T1000 (cell line): ENCODE data around the gene SCARF2.
"Not testable (repeated sequence)": the region's sequence is repeated elsewhere in the genome, so short reads cannot be mapped to it uniquely, and the experiment has no call there.

Source experiments
- DNase-seq: peaks from one replicate; lab custom pipeline; 2025; ENCODE audit warnings: mixed read lengths; lab: John Stamatoyannopoulos, UW

Gene SCARF2

DNA sequence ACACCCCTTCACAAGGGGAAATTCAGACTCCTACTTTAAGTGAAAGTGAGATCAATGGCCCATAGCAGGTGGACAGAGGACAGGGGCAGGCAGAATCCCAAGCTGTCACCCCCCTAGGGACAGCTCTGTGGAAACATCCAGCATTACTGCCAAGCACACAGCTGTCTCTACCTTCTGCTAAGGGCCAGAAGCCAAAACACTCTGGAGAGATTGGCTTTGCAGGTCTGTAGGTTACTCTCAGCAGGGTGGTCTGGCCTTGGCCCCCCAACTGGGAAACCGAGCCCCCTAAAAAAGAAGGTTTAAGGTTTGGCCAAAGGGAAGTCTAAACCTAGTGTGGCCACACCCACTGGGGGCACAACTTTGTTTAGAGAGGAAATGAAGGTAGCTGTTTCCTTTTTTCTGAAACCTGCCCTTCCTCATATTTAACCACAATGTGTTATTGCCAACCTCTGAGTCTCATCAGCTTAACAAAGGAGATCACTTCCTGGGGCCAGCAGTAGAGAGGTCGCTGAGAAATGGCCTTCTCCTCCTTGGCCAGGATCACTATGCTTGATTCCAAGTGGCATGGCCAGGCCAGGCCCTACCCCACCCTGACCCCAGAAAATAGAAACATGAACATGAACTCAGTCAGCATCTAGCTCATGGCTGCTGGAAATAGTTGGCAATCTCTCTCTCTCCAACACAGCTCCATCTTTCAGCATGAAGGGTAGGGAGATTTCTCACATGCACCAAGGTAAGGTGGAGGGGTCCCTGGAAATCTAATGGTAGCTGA lies 25.9 kb upstream of the SCARF2 start:
- no peak for DNase-seq

DNA sequence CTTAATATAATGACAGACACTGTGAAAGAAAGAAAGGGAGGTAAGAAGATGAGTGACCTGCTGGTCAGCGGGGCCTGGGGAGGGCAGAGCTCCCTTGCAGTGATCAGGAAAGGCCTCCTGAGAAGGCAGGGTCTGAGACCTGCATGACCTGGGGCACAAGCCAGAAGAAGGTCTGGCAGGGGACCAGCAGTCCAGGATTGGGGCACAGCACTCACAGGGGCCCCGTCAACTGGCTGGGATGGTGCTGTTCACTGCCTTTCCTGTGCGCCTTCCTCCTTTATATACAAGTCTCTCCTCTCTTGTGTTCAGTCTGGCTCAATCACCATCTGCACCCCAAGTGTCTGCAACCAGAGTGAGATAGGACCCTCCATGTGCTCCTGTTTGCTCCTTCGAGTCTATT lies 22.2 kb upstream of the SCARF2 start:
- DNase-seq = no peak

DNA sequence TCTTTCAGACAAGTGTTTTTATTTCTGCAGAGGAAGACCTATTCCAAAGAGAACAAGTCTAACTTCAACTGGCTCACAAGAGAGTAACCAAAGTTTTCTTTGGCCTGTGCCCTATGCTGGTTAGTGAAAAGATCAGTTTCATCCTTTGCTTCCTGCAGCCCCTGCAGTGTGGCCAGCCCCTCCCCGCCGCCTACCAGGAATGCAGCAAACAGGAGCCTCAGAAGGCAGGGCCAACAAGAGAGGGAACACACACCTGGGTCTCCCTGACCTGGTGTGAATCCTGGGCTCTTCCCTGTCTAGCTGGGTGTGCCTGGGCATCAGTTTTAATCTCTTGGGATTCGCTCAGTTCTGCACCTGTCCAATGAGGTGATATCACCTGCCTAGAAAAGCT lies 21.5 kb upstream of the SCARF2 start:
- DNase-seq = no peak

DNA sequence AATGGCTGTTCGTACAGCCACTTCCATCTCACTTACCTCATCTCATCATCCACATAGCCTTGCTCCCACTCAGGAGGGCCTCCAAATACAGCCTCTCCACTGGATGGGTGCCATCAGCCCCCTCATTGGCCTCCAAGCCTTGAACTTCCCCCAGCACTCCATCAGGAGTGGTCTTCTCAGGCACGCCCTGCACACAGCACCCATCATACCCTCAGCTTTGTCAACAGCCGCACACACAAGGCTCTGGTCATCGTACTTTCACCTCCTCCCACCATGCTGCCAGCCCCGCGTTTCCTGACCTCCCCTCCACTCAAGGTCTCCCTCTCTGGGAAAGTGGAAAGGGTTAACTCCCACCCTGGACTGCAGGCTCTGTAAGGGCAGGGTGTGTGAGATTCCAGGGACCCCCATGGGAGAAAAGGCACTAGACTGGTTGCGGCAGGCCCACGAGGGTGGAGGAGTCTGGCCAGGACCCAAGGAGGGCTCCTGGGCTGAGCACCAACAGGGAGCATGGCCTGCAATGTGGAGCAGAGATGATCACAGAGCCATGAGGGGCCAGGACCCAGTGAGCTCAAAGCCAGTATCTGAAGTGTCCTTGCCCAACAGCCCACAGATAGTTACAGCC lies 21.0 kb upstream of the SCARF2 start:
- DNase-seq = no peak

DNA sequence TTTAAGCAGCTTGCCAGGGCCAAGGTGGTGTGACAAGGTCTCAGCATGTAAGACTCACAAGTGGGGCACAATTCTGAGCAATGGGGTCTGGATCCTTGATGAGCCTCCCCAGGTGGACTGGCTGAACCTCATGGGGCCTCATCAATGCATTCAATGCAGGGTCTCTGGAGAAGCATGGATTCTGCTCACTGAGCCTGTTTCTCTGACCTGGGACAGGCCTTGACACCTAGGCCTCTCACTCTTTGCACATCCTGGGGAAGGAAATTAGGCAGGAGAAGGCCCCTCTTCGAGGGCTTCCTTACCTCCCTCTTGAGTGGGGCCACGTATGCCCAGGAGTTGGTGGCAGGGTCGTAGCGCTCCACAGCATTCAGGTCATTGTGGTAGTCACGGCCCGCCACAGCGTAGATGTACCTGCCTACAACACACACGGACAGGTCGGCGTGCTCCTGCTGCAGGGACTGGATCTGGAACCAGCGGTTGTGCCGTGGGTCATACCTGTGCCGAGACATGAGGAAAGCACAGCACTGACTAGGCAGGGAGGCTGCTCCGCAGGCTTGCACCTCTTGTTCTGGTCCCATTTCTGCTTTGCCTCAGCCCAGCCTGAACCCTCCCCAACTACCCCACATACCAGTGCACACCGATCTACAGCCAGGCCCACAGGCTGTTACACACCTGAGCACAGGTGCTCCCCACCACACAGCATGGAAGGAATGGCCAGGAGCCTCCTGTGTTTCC lies 20.0 kb upstream of the SCARF2 start:
- DNase-seq = no peak

DNA sequence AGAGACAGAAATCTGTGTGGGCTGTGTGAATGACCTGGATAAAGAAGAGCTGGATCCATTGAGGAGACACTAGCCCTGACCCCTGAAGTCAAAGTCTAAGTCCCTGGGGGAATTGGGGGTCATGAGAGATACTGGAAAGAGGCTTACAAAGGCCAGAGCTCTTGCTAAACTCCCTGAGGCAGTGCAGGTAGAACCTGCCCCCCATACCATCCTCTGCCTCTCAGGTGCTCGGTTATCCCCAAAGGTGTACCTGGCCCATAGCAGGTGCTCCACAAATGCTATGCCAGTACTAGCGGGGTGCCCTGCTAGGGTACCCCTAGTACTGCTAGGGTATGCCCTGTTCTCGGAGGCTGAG lies 19.1 kb upstream of the SCARF2 start:
- DNase-seq = no peak

DNA sequence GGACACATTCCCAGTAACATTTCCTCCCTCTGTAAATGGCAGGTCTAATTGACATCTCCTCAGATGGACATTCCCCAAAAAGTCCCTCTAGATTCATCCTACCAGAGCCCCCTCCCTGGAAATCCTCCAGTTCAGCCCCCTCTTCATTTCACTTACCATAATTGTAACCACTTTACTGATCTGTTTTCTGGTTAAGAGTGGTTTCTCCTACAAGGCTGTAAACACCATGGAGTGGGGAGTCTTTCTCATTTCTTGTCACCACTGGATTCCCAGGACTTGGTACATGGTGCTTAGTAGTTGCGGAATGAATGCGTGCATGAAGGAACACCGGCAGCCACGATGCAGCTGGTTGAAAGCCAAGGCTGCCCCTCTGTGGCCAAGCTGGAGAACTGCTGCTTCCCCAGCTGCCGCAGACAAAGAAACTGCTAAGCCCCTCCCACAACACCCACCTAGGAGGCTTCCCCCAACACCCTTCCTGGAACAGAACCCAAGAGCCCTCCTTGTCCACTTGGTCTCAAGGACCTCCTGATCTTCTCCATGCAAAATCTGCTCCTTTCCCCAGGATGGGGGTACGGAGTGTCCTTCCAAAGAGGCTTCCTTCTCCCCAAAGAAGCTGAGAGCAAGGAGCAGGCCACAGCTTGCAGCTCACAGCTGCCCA lies 18.6 kb upstream of the SCARF2 start:
- DNase-seq = no peak

DNA sequence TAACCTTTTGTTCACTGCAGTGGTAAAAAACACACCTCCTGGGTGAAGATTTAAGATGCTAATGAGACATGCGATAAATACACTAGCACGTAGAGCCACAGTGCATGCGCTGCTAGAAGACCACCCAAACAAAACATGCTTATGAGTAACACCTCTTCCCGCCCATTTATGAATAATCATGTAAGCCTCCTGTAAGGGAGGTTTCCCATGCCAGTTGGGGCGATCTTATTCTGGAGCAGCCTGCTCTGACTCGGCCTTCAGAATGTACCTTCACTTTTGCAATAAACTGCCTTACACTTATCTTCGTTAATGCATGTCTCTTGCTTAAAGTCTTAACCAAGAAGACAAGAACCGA lies 18.1 kb upstream of the SCARF2 start:
- DNase-seq = no peak

DNA sequence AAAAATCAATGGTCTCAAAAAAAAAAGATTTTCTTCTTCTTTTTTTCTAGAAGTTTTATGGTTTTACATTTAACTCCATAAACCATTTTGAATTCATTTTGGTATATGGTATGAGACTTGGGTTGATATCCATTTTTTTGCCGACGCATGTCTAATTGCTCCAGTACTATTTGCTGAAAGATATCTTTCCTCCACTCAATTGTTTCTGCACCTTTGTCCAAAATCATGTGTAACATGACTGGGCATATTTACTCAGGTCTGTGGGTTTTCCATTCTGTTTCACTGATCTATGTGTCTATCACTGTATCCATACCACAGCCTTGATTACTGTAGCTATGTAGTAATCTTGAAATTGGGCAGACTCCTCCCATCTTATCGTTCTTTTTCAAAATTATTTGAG lies 15.6 kb upstream of the SCARF2 start:
- DNase-seq = no peak

DNA sequence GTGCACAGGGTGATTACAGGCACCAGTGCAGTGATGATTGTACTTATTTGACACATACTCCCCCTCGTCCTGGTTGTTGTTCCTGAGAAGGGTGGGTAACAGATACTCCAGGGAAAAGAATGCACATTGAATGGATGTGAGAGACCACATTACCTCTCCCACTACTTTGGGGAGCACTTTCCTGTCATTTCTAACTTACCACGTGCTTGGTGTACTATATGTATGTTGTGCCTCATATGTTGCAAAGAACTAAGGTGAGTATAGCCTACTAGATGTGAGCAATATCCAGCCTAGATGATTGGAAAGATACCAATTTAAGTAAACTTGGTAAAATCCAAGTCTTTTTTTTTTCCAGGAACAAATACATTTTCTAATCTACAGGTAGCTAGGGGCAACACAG lies 14.3 kb upstream of the SCARF2 start:
- no peak for DNase-seq

DNA sequence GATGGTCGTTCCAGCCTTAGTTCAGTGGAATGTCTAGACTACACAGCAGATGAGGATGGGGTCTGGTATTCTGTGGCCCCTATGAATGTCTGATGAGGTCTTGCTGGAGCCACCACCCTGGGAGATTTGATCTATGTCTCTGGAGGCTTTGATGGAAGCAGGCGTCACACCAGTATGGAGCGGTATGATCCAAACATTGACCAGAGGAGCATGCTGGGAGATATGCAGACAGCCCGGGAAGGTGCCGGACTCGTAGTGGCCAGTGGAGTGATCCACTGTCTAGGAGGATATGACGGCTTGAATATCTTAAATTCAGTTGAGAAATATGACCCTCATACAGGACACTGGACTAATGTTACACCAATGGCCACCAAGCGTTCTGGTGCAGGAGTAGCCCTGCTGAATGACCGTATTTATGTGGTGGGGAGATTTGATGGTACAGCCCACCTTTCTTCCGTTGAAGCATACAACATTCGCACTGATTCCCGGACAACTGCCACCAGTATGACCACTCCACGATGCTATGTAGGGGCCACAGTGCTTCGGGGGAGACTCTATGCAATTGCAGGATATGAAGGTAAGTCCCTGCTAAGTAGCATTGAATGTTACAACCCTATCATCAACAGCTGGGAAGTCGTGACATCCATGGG lies 13.6 kb upstream of the SCARF2 start:
- DNase-seq = not testable (repeated sequence)

DNA sequence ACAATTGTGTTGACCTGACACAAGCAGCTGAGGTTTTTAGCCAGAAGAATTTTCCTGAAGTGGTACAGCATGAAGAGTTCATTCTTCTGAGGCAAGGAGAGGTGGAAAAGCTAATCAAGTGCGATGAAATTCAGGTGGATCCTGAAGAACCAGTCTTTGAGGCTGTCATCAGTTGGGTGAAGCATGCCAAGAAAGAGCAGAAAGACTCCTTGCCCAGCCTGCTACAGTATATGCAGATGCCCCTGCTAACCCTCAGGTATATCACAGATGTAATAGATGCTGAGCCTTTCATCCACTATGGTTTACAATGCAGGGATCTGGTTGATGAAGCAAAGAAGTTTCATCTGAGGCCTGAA lies 12.9 kb upstream of the SCARF2 start:
- DNase-seq = no peak

DNA sequence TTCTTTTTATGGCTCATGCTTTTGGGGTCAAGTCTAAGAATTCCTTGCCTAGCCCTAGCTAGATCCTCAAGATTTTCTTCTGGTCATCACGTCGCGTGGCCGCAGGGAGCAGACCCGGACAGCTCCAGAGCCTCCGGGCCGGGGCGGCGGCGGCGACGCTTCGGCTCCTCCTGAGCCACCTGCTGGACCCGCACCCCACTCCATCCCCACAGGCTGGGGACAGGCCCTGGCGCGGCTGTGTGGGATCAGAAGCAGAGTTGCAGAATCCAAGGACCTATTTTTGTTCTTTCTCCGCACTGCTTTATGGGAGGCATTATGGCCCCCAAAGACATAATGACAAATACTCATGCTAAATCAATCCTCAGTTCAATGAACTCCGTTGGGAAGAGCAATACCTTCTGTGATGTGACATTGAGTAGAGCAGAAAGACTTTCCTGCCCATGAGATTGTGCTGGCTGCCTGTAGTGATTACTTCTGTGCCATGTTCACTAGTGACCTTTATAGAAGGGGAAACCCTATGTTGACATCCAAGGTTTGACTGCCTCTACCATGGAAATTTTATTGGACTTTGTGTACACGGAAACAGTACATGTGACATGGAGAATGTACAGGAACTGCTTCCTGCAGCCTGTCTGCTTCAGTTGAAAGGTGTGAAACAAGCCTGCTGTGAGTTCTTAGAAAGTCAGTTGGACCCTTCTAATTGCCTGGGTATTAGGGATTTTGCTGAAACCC lies 12.4 kb upstream of the SCARF2 start:
- DNase-seq = no peak

DNA sequence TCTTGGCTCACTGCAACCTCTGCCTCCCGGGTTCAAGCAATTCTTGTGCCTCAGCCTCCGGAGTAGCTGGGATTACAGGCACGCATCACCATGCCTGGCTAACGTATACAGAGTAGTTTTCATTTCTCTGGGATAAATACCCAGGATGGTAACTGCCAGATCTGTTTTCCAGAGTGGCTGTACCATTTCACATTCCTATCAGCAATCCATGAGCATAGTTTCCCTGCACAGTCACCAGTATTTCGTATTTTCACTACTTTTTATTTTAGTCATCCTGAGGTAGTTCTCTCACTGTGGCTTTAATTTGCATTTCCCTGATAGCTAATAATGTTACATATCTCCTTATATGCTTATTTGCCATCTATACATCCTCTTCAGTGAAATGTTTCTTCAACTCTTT lies 11.0 kb upstream of the SCARF2 start:
- no peak for DNase-seq

DNA sequence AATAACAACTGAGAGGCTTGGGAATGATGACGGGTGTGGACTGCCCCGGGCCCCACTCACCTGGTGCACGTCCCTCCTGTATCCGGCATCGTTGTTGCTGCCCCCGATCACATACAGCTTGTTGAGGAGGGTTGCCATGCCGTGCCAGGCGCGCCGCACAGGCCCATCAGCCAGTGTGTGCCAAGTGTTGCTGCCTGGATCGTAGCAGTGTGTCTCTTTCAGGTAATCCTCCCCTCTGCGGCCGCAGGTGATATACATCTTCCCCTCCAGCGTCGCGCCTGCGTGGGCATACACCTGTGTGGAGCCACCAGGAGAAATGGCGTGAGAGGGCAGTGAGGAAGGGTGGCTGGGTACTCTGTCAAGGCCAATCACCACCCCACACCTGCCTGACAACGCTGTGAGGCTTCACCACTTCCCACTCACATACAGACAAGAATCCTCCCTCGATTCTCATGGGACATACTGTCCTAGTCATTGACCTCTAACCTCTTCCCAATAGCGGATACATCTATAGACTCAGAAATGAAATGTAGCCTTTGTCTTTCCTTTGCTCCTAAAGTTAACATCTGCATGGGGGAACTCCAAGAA lies 8.9 kb upstream of the SCARF2 start:
- no peak for DNase-seq

DNA sequence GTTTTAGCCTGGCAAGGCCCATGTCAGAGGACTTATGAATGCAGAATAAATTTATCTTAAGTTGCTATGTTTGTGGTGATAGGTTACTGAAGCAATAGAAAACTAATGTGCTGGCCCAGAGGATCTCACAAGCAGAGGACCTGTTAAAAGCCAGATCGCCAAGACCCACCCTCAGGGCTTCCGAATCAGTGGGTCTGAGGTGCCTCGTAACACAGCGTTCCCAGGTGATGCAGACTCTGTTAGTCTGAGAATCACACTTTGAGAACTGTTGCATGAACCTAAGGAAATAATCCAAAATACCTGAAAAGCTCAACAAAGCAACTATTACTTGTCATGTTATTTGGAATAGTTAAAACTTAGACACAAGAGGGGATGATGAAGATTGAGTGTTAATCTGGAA lies 6.7 kb upstream of the SCARF2 start:
- DNase-seq = no peak

DNA sequence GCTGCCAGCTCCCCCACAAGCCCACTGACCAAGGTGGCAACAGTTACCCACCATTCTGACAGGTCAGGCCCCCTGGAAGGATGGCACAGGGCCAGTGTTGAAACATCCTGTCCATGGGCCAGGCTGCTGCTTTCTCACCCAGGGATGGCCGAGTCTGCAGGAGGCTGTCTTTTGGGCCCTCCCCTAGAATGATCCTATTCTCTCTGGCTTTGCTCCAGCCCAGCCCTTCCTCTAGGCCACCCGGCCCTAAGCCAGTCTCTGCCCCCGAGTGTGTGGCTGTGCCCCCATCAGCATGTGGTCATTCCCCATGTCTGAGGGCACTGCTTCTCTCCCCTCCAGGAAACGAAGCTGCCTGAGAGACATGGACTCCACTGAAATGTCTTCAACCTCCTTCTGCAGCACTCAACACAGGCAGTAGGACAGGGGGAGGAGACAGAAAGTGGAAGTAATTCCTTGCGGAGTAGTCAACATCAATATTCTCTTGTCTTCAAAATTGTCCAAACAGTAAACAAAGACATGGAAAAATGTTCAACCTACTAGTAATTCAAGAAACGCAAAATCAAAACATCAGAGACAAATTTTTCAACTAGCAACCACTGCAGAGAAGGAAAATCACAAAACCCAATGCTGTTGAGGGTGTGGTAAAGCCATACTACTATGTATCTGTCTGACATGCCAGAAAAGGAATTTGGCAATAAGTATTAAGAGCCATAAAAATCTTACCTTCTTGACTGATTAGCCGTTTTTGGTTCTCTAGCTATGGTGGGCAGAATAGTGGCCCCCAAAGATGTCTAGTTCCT lies 5.1 kb upstream of the SCARF2 start:
- DNase-seq = no peak

DNA sequence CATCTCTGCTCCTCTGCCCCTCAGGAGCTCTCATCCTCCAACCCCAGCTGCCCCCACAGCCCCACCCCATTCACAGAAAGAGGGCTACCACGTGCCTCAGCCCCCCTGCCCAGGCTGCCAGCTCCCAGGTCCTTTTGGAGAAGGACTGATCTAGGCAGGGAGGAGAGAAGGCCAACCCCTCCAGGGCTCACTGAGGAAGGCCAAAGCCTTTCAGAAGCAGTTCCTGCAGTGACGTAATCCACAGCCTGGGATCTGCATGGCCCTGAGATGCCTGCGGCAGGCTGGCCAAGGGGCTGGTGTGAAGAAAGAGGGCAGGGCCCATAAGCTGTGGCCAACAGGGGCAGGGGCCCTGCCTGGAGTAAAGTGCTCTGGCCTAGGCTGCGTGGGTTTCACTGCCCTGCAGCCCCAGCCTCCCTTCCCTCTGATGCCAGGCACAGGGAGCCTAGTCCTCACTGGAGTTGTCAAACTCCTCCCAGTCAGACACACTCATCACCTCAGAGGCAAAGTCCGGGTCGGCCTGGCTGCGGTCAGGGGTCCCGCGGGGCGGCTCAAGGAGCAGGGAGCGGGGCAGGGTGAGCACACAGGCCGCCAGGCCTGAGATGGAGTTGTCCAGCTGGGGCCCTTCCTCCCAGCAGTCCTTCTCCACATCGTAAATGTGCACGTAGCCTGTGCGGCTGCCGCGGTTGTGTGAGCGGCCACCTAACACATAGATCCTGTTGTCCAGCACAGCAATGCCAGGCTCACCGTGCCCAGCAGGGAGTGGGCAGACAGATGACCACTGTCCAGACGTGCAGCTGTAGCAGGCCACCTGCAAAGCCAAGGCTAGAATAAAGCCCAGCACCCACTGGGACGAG lies 4.2 kb upstream of the SCARF2 start:
- DNase-seq = no peak
